ENCODE measurements around the gene ABCB11.

Gene ABCB11

GRCh38 chr2:168930242-168930641, 100.9 kb downstream of the ABCB11 start:
- no peak for DNase-seq (ENCODE audit: low read depth)

- no peak for DNase-seq (ENCODE audit: low read depth)
These were observed 102.1 kb downstream of the ABCB11 start for GRCh38 chr2:168929031-168929430.

- no peak for DNase-seq (ENCODE audit: low read depth)
These were observed 102.9 kb downstream of the ABCB11 start for GRCh38 chr2:168928113-168928831.

- DNase-seq (ENCODE audit: low read depth) = no peak
These were observed 104.3 kb downstream of the ABCB11 start for GRCh38 chr2:168926621-168927386.

GRCh38 chr2:168920504-168921157, 110.5 kb downstream of the ABCB11 start:
- DNase-seq (ENCODE audit: low read depth) = no peak

GRCh38 chr2:168916331-168916675, 114.8 kb downstream of the ABCB11 start:
- DNase-seq (ENCODE audit: low read depth) = no peak

GRCh38 chr2:168915441-168916330, 115.4 kb downstream of the ABCB11 start:
- DNase-seq (ENCODE audit: low read depth) = no peak

- DNase-seq (ENCODE audit: low read depth) = no peak
These were observed 117.6 kb downstream of the ABCB11 start for GRCh38 chr2:168913495-168913894.

GRCh38 chr2:168912901-168913369, 118.2 kb downstream of the ABCB11 start:
- DNase-seq (ENCODE audit: low read depth) = no peak

GRCh38 chr2:168912466-168912865, 118.7 kb downstream of the ABCB11 start:
- no peak for DNase-seq (ENCODE audit: low read depth)

GRCh38 chr2:168910330-168910729, 120.8 kb downstream of the ABCB11 start:
- DNase-seq (ENCODE audit: low read depth) = no peak

- DNase-seq (ENCODE audit: low read depth) = no peak
These were observed 123.0 kb downstream of the ABCB11 start for GRCh38 chr2:168907940-168908662.

GRCh38 chr2:168904358-168904757, 126.8 kb downstream of the ABCB11 start:
- no peak for DNase-seq (ENCODE audit: low read depth)

- DNase-seq (ENCODE audit: low read depth) = no peak
These were observed 127.2 kb downstream of the ABCB11 start for GRCh38 chr2:168903888-168904287.

- no peak for DNase-seq (ENCODE audit: low read depth)
These were observed 130.1 kb downstream of the ABCB11 start, which contains the start of gene G6PC2 for GRCh38 chr2:168901003-168901402. TSS of gene G6PC2 (plus strand) at chr2:168901291. CDS start at chr2:168901332, 41 bp downstream.

- no peak for DNase-seq (ENCODE audit: low read depth)
These were observed 133.7 kb downstream of the ABCB11 start for GRCh38 chr2:168897449-168897848.

- no peak for DNase-seq (ENCODE audit: low read depth)
These were observed 134.3 kb downstream of the ABCB11 start for GRCh38 chr2:168896783-168897182.

- DNase-seq (ENCODE audit: low read depth) = no peak
These were observed 135.4 kb downstream of the ABCB11 start for GRCh38 chr2:168895771-168896170.

GRCh38 chr2:168894720-168895119, 136.4 kb downstream of the ABCB11 start:
- DNase-seq (ENCODE audit: low read depth) = no peak

- no peak for DNase-seq (ENCODE audit: low read depth)
These were observed 137.0 kb downstream of the ABCB11 start for GRCh38 chr2:168894101-168894500.

- DNase-seq (ENCODE audit: low read depth) = no peak
These were observed 138.8 kb downstream of the ABCB11 start for GRCh38 chr2:168892327-168892726.
